ENCODE results near the gene RPS14.

Gene RPS14

DNA sequence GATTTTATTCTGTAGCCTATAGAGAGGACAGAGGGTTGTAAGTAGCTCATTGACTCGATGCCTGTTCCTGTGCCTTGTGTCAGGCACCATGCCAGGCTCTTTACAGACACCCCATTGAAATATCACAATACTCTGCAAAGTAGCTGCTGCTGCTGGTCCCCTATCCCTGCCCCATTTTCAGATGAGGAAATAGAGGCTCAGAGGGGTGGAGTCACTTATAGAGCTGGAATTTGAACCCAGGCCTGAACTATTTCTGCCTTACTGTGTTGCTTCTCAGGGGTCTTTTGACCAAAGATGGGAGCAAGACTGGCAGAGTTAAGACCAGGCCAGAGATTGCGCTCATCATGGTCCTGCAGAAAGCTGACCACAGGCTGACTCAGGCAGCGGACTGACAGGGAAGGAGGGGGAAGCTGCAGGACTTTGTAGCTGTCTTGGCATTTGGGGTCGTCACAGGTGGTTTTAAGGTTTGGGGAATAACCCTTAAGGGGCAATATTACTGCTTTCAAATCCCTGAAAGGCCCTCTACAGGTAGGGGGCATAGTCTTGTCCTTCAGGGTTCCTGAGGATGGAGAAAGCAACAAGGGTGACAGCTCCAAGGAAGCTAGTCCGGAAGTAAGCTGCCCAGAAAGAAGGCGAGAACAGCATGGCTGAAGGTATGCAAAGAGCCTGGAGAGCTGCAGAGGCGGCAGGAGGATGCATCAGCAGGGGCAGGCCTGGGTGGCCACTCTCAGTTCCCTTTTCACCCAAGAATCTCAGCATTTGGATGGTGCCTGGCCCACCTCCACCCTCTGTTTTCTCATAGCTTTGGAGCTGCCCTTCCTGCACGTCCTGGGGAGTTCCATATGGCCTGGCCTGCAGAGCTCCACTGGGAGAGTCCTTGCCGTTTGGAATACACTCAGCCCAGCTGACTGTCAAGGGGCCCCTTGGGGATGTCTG is 40.1 kb upstream of the RPS14 start:
- Mint-ChIP-seq H3K27ac (peak overlapping the region; percentile 95), H3K4me3 (no peak overlapping the region), H3K36me3 (ENCODE audit: low read depth) (peaks cover 15% of the 10 kb centered on the region), H3K9me3 (no peaks in the 10 kb centered on the region), H3K27me3 (ENCODE audit: low read depth, poor library complexity) (peaks cover 3% of the 10 kb centered on the region), H3K4me1 (peaks cover 67% of the 10 kb centered on the region)
- no peak for DNase-seq
- no peak for TF ChIP-seq CTCF (IDR thresholded peaks at IDR 0.05)

DNA sequence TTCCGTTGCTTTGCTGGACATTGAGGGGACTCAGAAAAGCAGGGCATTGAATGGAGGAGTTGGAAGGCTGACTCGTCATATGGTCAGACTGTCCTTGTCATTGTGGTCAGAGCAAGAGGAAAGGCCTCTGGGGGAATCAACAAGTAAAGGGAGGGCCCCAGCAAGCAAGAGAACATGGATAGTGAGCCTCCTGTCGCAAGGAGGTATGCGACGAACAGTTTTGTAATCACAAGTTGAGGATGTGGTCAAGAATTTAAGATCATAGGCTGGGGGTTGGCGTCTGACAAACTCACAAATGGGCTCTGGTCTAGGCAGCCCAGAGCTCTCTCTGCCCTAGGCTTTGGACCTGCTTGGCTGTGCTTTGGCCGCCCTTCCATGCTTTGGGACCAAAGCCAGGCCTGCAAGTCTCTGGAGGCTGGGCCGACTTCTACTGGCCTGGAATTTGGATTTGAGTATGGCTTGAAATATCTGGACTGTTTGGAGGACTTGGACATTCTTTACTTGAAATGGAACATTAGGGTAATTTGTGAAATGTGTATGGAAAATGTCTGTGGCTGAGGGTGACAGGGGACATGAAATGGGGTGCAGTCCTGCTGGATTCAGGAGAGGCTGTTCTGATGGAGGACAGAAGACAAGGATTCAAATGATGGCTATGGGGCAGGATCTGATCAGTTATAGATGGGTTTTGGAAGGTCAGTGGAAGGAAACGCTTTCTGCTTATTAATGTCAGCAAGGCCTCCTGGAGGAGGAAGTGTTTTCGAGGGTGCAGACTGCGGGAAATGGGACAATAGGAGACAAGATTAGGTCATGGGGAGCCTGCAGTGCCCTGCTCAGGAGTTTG is 39.2 kb upstream of the RPS14 start:
- no peak for TF ChIP-seq CTCF (IDR thresholded peaks at IDR 0.05)
- peaks cover 67% of the 10 kb centered on the region for H3K4me1 Mint-ChIP-seq
- no peak for DNase-seq
- H3K36me3 Mint-ChIP-seq (ENCODE audit: low read depth): peaks cover 10% of the 10 kb centered on the region
- peaks cover 3% of the 10 kb centered on the region for H3K27me3 Mint-ChIP-seq (ENCODE audit: low read depth, poor library complexity)
- no peaks in the 10 kb centered on the region for H3K9me3 Mint-ChIP-seq
- peak overlapping the region; percentile 84 for H3K4me3 Mint-ChIP-seq
- H3K27ac Mint-ChIP-seq: peak overlapping the region; percentile 73

- peak overlapping the region; percentile 93 for H3K27ac Mint-ChIP-seq
Observed at GRCh38 chr5:150487199-150488061, 37.9 kb upstream of the RPS14 start.

GRCh38 chr5:150486402-150487198 is 37.1 kb upstream of the RPS14 start:
- Mint-ChIP-seq H3K4me3 (peak overlapping the region; percentile 84), H3K9me3 (no peaks in the 10 kb centered on the region), H3K4me1 (peaks cover 59% of the 10 kb centered on the region), H3K27me3 (ENCODE audit: low read depth, poor library complexity) (peaks cover 3% of the 10 kb centered on the region), H3K36me3 (ENCODE audit: low read depth) (no peaks in the 10 kb centered on the region), H3K27ac (peak overlapping the region; percentile 93)
- TF ChIP-seq CTCF (IDR thresholded peaks at IDR 0.05): no peak
- DNase-seq: peak; percentile 79

More at GRCh38 chr5:150487199-150488061, 37.9 kb upstream of the RPS14 start:
- no peak for DNase-seq
- Mint-ChIP-seq H3K27me3 (ENCODE audit: low read depth, poor library complexity) (peaks cover 3% of the 10 kb centered on the region), H3K36me3 (ENCODE audit: low read depth) (peaks cover 4% of the 10 kb centered on the region), H3K4me1 (peaks cover 67% of the 10 kb centered on the region), H3K4me3 (peak overlapping the region; percentile 84), H3K9me3 (no peaks in the 10 kb centered on the region)
- TF ChIP-seq CTCF (IDR thresholded peaks at IDR 0.05): no peak

Data from nephron progenitor cell (in vitro differentiated cells).